GM19351 (cell line): ENCODE results near the gene PCSK1.

Experiments used
- ATAC-seq: cut with Tn5 transposase; IDR thresholded peaks from one replicate; pipeline ENCODE4 v1.9.1; 2021; ENCODE audit warnings: mild to moderate bottlenecking, moderate library complexity; ENCODE audit not compliant: unreplicated experiment

Gene PCSK1

DNA sequence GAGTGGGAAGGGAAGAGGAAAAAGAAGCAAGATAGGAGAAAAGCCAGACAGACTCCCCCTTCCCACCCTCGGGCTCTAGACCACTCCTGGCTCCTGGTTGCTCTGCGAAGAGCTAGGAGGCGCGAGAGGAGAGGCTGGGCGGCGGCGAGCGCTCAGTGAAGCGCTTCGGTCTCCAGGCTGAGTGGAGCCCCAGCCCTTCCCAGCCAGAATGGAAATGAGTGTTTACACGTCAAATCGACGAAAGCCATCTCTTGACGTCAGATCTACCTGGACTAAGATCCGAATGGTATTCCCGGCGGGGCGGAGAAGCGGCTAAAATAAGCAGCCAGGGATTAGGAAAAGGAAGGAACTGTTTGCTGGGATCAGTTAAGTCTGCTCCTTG is at the start of gene PCSK1:
Gene PCSK1 (minus strand): TSS at position 183 of the 382 bp plus-strand sequence. CDS start 206 bp downstream, outside the sequence.
- ATAC-seq: peak; percentile 6

DNA sequence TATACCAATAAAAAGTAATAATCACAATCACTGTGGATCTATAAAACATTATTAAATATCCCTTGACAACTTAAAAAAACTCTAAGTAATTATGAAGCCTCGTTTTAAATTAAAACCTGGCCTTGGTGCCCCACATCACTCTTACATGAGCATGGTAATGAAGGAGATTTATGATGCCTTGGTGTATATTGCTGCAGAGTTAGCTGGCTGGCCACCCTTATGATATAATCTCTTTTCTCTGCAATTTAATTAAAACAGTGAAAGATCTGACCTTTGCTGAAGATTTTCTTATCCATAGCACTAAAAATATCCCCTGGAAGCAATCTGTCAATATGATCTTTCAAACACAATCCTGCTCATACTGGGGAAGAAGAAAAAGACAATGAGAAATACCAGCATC is 48.8 kb upstream of the PCSK1 start:
- ATAC-seq: no peak

DNA sequence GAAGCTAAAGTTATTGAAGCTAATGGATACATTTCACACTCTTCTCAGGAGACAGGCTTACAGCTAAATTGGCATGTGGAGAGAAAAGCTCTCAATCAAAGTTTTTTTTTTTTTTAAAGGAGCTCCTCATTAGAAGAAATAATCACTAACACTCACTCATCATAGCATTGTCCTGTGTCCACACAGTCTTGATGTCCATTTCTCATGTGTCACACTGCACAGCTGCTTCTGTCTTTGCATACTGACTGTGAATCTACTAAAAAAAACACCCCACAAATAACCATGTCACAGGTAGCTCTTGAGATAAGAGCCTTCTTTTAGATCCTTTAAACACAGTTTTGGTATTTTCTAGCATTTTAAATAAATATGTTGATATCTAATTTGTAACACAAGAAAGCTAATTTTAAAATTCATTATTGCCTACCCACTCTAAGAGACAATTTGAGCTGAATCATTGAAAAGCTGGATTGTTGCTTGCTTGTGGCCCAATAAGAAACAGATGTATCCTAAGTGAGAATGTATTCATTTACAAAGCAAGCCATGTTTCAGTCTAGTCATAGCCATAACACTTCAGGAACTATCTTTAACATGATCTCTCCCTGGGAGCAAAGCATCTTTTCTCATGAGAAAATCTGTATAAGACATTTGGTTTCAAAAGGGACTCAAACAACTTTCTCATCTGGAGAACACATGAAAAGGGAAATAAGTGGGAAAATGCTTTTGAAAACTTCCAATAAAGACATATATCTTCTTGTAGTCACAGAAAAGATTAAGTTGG is 48.1 kb upstream of the PCSK1 start:
- ATAC-seq: no peak

GRCh38 chr5:96478983-96479382 is 45.9 kb upstream of the PCSK1 start:
- no peak for ATAC-seq

DNA sequence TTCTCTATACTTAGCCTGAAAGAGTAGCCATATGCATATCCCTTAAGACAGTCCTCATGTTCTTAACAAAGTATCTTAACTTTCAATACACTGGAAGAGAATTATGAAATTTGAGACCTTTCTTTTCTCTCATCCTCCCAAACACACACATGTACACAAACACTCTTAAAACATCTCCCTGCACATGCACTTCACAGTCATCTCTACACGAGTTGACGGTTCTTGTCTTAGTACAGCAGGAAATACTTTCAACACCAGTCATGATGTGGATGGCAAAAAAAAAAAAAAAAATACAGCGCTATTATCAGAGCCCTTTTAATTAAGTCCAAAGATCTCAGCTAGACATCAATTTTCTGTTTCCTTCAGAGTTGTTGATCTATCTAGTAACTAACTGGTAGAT is 43.6 kb upstream of the PCSK1 start:
- no peak for ATAC-seq

- no peak for ATAC-seq
These were observed 41.0 kb upstream of the PCSK1 start for GRCh38 chr5:96474073-96474472.

DNA sequence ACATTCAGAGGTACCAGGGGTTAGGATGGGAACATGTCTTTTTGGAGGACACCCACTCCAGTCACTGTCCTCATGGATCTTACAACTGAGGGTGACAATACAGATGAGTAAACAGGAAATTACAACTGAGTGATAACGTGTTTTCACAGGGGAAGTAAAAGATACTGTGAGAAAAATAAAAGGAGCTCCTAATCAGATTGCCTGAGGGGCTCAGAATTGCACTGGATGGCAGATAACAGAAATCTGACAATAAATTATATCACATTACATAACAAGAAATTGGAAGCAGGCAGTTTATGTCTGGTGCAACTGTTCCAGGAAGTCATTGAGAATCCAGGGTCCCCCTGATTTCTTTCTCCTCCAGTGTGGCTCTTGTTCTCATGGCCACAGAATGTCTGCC is 40.1 kb upstream of the PCSK1 start:
- ATAC-seq: no peak

GRCh38 chr5:96470785-96471184 is 37.7 kb upstream of the PCSK1 start:
- no peak for ATAC-seq

GRCh38 chr5:96468956-96469355 is 35.9 kb upstream of the PCSK1 start:
- no peak for ATAC-seq

DNA sequence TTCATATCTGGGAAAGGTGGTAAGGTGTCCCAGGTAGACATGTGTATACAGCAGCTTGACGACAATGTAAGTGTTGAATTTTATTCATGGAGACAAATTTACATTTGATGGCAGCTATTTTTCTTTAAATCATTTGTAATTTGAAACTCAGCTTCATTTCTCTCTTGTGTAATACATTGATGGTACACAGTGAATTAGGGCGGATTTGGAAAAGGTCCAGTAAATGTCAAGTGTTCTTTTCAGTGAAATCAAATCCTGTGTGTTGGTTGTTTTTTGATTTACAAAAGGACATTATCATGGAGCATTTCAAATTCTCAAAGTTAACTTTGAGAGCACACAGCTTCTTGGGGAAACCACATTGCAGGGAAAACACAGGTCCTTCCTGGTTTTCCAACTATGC is 30.0 kb upstream of the PCSK1 start:
- ATAC-seq: no peak

- ATAC-seq: no peak
These were observed 26.5 kb upstream of the PCSK1 start for GRCh38 chr5:96459313-96460121.

DNA sequence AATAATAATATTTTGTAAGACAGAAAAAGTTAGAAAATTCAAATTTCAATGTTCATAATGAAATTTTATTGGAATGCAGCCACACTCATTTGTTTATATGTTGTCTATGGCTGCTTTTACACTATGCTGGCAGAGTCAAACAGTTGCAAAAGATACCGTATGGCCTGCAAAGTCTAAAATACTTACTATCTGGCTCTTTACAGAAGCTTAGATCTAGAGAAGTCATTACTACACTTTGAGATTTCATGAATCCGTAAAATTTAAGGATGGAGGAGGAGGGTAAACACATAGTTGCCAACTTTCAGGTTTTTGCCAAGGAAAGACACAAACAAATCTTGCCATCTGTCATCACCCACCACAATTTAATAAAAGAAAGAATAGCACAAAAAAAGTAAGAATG is 25.1 kb upstream of the PCSK1 start:
- ATAC-seq: no peak

GRCh38 chr5:96455789-96456188 is 22.7 kb upstream of the PCSK1 start:
- no peak for ATAC-seq

- no peak for ATAC-seq
These were observed 20.3 kb upstream of the PCSK1 start for GRCh38 chr5:96453394-96453793.

GRCh38 chr5:96447949-96448348 is 14.9 kb upstream of the PCSK1 start:
- ATAC-seq: no peak

DNA sequence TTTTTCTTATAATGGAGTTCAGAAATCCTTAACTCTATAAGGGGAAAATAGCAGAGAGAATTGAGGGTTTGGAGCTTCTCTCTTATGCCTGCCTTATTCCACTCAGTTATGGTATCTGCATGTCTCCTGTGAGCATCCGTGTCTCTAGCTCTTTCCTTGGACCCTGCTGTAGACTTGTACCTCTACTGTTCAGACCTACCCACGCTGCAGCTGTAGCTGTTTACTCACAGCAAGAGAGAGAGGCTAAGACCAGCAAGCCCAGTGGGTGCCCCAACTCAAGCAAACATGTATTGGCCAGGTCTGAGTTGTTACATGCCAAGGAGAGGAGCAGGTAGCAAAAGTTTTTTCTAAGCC is 7.1 kb upstream of the PCSK1 start:
- ATAC-seq: peak; percentile 28

GRCh38 chr5:96439477-96440184 is 6.6 kb upstream of the PCSK1 start:
- peak; percentile 95 for ATAC-seq

GRCh38 chr5:96434201-96434645 is 1.2 kb upstream of the PCSK1 start:
- peak; percentile 78 for ATAC-seq

GRCh38 chr5:96432216-96433065 is 607 bp downstream of the PCSK1 start:
- peak; percentile 51 for ATAC-seq

- no peak for ATAC-seq
These were observed 1.5 kb downstream of the PCSK1 start for GRCh38 chr5:96431376-96432187.
